ENCODE data around the gene NGEF. TPM values are rescaled to one million over a fixed set of nuclear protein-coding genes. Genes with fewer than 3 reads are reported as not detected.

The NGEF gene
- total RNA-seq, 2 experiments from 2014 or later: not detected

DNA sequence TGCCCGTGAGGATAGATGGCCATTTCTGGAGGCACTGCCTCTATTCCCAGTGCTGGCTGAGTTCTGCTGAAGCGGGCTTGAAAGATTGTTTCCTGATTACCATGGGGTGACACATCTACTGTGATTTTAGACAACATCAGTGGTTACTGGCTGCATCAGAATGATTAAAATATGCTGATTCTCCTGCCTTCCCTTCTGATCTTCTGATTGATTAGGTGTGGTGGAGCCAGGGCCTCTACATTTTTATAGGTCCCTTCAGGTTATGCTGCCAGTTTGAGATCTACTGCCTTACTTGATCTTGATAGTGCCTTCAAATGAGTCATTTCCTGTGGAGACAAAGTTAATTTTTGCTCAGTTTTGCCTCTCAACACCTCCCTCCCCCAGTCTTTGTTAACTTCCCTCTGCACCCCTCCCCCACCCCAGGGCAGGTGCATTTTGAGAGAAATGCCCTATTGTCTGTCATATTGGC is 174.6 kb downstream of the NGEF start:
- H3K4me3 Mint-ChIP-seq: peak overlapping the region; percentile 56
- H3K9me3 Mint-ChIP-seq: no peaks in the 10 kb centered on the region
- peak; percentile 53 for DNase-seq
- no peaks in the 10 kb centered on the region for H3K27me3 Mint-ChIP-seq
- peaks cover 38% of the 10 kb centered on the region for H3K36me3 Mint-ChIP-seq
- H3K4me1 Mint-ChIP-seq: peaks cover 27% of the 10 kb centered on the region
- peak; percentile 98 for ATAC-seq (ENCODE audit: low read depth)
- H3K27ac Mint-ChIP-seq: peak overlapping the region; percentile 89
- POLR2A ChIA-PET: no interaction called here

DNA sequence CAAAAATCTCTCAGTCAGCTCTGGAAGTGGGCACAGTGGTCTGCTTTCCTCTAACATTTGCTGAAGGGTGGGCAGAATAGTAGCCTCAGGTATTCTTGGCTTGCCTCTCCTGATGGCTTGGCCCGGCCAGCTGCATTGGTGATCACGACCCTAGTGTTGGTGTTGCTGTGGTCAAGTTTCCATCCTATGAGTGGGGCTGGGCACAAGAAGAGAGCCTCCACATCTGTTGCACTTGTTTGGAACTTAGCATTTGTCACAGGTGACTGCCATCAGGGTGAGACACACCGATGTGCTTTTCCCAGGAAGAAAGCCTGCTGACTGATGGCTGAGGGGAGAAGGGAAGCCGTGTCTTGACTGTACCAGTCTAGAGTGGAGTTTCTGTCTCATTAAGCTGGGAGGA is 176.1 kb downstream of the NGEF start:
- Mint-ChIP-seq H3K36me3 (peaks cover 39% of the 10 kb centered on the region), H3K4me3 (no peak overlapping the region), H3K4me1 (peaks cover 27% of the 10 kb centered on the region), H3K9me3 (no peaks in the 10 kb centered on the region), H3K27me3 (no peaks in the 10 kb centered on the region), H3K27ac (peak overlapping the region; percentile 71)
- DNase-seq (no peak), ATAC-seq (ENCODE audit: low read depth) (no peak)
- POLR2A ChIA-PET: no interaction called here

DNA sequence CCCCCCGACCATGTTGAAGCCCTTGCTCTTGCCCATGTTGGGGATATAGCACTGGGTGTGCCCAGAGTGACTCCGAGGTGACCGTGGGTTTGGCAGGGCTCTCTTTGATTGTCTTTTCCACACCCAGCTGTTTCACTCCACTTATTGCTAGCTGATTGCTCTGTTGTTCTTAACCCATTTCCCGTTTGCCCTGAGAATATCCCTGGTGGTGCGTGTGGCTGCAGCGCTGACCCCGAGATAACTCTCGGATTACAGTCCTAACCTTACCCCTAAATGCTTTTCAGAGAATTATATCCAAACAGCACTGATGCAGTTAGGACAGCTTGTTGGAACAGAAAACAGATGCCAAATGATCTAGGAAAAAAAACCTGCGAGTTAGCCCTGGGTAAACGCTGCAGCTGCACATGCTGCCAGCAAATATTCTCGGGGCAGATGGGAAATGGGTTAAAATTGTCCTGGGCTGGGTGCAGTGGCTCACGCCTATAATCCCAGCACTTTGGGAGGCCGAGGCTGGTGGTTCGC is 177.3 kb downstream of the NGEF start:
- Mint-ChIP-seq H3K9me3 (no peaks in the 10 kb centered on the region), H3K4me1 (peaks cover 28% of the 10 kb centered on the region), H3K27ac (peak overlapping the region; percentile 57), H3K36me3 (peaks cover 41% of the 10 kb centered on the region), H3K4me3 (no peak overlapping the region), H3K27me3 (no peaks in the 10 kb centered on the region)
- POLR2A ChIA-PET: no interaction called here
- DNase-seq (no peak), ATAC-seq (ENCODE audit: low read depth) (no peak)

DNA sequence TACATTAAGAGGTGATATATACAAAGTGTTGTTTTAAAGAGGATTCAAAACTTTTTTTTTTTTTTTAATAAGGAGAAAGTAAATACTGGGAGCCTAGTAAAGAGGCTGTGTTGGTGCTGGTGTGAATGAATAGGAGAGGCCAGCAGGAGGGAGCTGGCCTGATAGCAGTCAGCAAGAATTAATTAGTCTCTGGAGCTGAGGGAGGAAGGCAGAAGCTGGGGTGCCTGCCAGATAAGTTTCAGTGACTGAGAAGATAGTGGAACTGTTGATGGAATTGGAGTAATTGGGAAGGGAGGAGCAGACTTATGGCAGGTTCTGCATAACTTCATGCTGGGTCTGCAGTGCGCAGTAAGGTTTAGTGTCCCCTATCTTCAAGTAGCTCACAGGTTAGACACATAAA is 179.2 kb downstream of the NGEF start:
- POLR2A ChIA-PET: no interaction called here
- Mint-ChIP-seq H3K27ac (no peak overlapping the region), H3K4me1 (peaks cover 16% of the 10 kb centered on the region), H3K27me3 (no peaks in the 10 kb centered on the region), H3K4me3 (no peak overlapping the region), H3K36me3 (peaks cover 30% of the 10 kb centered on the region), H3K9me3 (no peaks in the 10 kb centered on the region)
- DNase-seq (no peak), ATAC-seq (ENCODE audit: low read depth) (no peak)

DNA sequence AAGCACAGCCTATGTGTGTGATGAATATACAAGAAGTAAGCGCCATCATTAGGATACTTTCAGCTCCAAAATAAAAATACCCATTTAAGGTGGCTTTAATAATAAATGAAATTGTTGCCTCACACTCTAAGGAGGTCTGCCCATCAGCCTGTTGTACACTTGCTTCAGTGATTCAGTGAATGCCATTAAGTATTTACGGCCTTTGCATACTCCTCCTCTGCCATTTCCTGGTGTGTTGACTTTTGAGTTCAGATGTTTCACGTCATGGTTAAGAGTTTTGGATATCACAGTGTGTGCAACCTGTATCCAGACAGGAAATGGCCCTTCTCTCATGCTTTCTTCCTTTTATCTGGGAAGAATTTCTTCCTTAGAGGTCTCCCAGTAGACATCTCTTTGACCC is 181.6 kb downstream of the NGEF start:
- POLR2A ChIA-PET: no interaction called here
- Mint-ChIP-seq H3K4me3 (no peak overlapping the region), H3K36me3 (peaks cover 28% of the 10 kb centered on the region), H3K9me3 (no peaks in the 10 kb centered on the region), H3K27ac (no peak overlapping the region), H3K4me1 (peaks cover 1% of the 10 kb centered on the region), H3K27me3 (no peaks in the 10 kb centered on the region)
- DNase-seq: no peak
- no peak for ATAC-seq (ENCODE audit: low read depth)

DNA sequence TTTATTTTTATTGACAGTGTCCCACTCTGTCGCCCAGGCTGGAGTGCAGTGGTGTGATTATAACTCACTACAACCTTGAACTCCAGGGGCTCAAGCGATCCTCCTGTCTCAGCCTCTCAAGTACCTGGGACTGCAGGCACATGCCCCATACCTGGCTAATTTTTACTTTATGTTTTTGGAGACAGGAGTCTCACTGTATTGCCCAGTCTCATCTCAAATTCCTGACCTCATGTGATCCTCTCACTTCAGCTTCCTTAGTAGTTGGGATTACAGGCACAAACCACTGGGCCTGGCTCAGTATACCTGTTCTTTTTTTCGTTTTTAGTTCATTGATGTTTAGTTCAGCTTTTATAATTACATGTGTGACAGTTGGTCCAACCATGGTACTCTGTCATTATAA is 183.1 kb downstream of the NGEF start:
- H3K9me3 Mint-ChIP-seq: peaks cover 1% of the 10 kb centered on the region
- H3K27ac Mint-ChIP-seq: no peak overlapping the region
- no peak for ATAC-seq (ENCODE audit: low read depth)
- peaks cover 3% of the 10 kb centered on the region for H3K4me1 Mint-ChIP-seq
- peaks cover 35% of the 10 kb centered on the region for H3K36me3 Mint-ChIP-seq
- no peak overlapping the region for H3K4me3 Mint-ChIP-seq
- POLR2A ChIA-PET: no interaction called here
- H3K27me3 Mint-ChIP-seq: no peaks in the 10 kb centered on the region
- no peak for DNase-seq

Other genes starting within 250 kb of the NGEF start
- not detected for gene KCNJ13, start 236.7 kb downstream of the NGEF start, total RNA-seq
- 1 to 10 TPM; 1.5 to 2.1 TPM for gene SNORC, start 143.0 kb downstream of the NGEF start, total RNA-seq
- gene NEU2, start 19.4 kb upstream of the NGEF start, total RNA-seq: not detected
- 100 to 1,000 TPM; 129 to 135 TPM for gene INPP5D, start 47.1 kb upstream of the NGEF start, total RNA-seq
- 10 to 100 TPM; 60.8 to 67.6 TPM for gene ATG16L1, start 238.4 kb upstream of the NGEF start, total RNA-seq

Data from activated naive CD8-positive, alpha-beta T cell treated with anti-CD3 and anti-CD28 coated beads, Interleukin-2, amount 10 ng/mL, durations not matched to agents 7 days and 5 days (primary cell).